ENCODE results near the gene TBC1D8. TPM values are rescaled to one million over a fixed set of nuclear protein-coding genes. Genes with fewer than 3 reads are reported as not detected.

TBC1D8 gene
- total and polyA plus RNA-seq, 7 donors: 8.7 to 163 (median 50.4) TPM

GRCh38 chr2:101157272-101157671, 6.1 kb upstream of the TBC1D8 start:
- intact Hi-C loops (cut with DNase I): no loop called here
- H3K4me1 ChIP-seq: peaks cover 14% of the 10 kb centered on the region
- no peaks in the 10 kb centered on the region for H3K27me3 ChIP-seq (ENCODE audit: insufficient read depth in 3 of 3, low read length in 2 of 3)
- no peak overlapping the region for H3K27ac ChIP-seq
- no peaks in the 10 kb centered on the region for H3K36me3 ChIP-seq (ENCODE audit: insufficient read depth in 1 of 2, low read depth in 1 of 2)
- TF ChIP-seq, protein P1, sequence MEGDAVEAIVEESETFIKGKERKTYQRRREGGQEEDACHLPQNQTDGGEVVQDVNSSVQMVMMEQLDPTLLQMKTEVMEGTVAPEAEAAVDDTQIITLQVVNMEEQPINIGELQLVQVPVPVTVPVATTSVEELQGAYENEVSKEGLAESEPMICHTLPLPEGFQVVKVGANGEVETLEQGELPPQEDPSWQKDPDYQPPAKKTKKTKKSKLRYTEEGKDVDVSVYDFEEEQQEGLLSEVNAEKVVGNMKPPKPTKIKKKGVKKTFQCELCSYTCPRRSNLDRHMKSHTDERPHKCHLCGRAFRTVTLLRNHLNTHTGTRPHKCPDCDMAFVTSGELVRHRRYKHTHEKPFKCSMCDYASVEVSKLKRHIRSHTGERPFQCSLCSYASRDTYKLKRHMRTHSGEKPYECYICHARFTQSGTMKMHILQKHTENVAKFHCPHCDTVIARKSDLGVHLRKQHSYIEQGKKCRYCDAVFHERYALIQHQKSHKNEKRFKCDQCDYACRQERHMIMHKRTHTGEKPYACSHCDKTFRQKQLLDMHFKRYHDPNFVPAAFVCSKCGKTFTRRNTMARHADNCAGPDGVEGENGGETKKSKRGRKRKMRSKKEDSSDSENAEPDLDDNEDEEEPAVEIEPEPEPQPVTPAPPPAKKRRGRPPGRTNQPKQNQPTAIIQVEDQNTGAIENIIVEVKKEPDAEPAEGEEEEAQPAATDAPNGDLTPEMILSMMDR (IDR thresholded peaks at IDR 0.05): no peak
- H3K4me3 ChIP-seq: no peak overlapping the region
- ATAC-seq (no peak), DNase-seq (no peak)
- no peaks in the 10 kb centered on the region for H3K9me3 ChIP-seq
- 60 to 72% (median 64%) methylated on average over 6 of the region's 6 CpGs for WGBS, 3 donors

GRCh38 chr2:101153787-101154186, 2.6 kb upstream of the TBC1D8 start:
- H3K4me3 ChIP-seq: no peak overlapping the region
- DNase-seq: no peak
- H3K27ac ChIP-seq: peak overlapping the region; percentile 4
- 33 to 58% (median 39%) methylated on average over 7 of the region's 7 CpGs for WGBS, 3 donors
- TF ChIP-seq, protein P1 (IDR thresholded peaks at IDR 0.05): no peak
- peaks cover 35% of the 10 kb centered on the region for H3K4me1 ChIP-seq
- H3K9me3 ChIP-seq: no peaks in the 10 kb centered on the region
- H3K27me3 ChIP-seq (ENCODE audit: insufficient read depth in 3 of 3, low read length in 2 of 3): no peaks in the 10 kb centered on the region
- H3K36me3 ChIP-seq (ENCODE audit: insufficient read depth in 1 of 2, low read depth in 1 of 2): no peaks in the 10 kb centered on the region
- no peak for ATAC-seq
- intact Hi-C loops (cut with DNase I): loop anchor here (2.0 to 5.0 kb wide), 4 partner anchors 41 to 141 kb away; no protein-coding TSS in a partner anchor

- H3K27ac ChIP-seq: peak overlapping the region; percentile 4
These were observed 2.0 kb upstream of the TBC1D8 start for GRCh38 chr2:101153077-101153707.

DNA sequence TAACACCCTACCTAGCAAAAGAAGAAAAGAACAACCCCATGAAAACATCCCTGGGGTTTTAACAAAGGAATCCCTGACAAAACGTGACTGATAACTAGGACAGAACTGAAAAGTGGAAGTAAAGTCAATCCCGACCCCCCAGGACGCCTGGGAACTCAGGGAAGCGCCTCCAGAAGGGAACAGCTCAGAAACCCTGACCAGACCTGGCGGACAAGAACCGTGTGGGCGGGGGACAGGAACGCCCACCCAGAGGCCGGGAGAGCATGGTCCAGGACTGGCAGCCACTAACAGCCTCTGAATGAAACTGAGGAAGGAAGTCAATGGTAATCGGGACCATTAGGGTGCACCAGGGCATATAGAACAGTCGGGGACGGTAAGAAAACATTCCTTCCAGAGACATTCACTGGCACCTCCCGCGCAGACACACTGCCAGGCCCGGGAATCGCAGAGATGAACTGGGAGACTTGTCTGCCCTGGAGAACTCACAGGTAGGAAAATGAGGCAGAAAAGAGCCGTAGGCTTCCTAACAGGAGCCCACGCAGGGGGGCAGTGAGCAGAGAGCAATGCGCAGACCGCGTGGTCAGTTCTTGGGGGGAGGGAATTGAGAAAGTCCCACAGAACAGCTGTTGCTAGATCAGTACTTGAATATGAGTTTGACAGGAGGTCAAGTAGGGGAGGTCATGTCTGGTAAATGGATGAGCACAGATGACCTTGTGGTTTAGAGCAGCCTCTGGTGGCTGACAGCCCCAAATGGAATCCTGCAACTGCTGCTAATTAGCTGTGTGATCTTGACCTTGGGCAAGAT, 1.3 kb upstream of the TBC1D8 start:
- no peaks in the 10 kb centered on the region for H3K27me3 ChIP-seq (ENCODE audit: insufficient read depth in 3 of 3, low read length in 2 of 3)
- no peaks in the 10 kb centered on the region for H3K36me3 ChIP-seq (ENCODE audit: insufficient read depth in 1 of 2, low read depth in 1 of 2)
- peak; percentile 67 to 76 (median 75) for ATAC-seq
- H3K4me3 ChIP-seq: peak overlapping the region; percentile 88
- H3K4me1 ChIP-seq: peaks cover 48% of the 10 kb centered on the region
- peak; percentile 34 to 68 for DNase-seq
- 8 to 17% (median 11%) methylated on average over 21 of the region's 21 CpGs for WGBS, 3 donors
- peak overlapping the region; percentile 89 for H3K27ac ChIP-seq
- TF ChIP-seq, protein P1 (IDR thresholded peaks at IDR 0.05): peak; percentile 79
- H3K9me3 ChIP-seq: no peaks in the 10 kb centered on the region
- intact Hi-C loops (cut with DNase I): loop anchor here (2.0 to 5.0 kb wide), 4 partner anchors 40 to 140 kb away; no protein-coding TSS in a partner anchor

More at GRCh38 chr2:101153077-101153707, 2.0 kb upstream of the TBC1D8 start:
- DNase-seq: no peak
- WGBS, 3 donors: 62 to 80% (median 72%) methylated on average over 9 of the region's 9 CpGs
- intact Hi-C loops (cut with DNase I): loop anchor here (2.0 to 5.0 kb wide), 4 partner anchors 41 to 141 kb away; no protein-coding TSS in a partner anchor
- no peaks in the 10 kb centered on the region for H3K36me3 ChIP-seq (ENCODE audit: insufficient read depth in 1 of 2, low read depth in 1 of 2)
- ATAC-seq: no peak
- no peaks in the 10 kb centered on the region for H3K27me3 ChIP-seq (ENCODE audit: insufficient read depth in 3 of 3, low read length in 2 of 3)
- peaks cover 41% of the 10 kb centered on the region for H3K4me1 ChIP-seq
- H3K4me3 ChIP-seq: peak overlapping the region; percentile 88
- no peaks in the 10 kb centered on the region for H3K9me3 ChIP-seq
- TF ChIP-seq, protein P1 (IDR thresholded peaks at IDR 0.05): no peak

Data from psoas muscle (tissue), 8 donors.